Gastrocnemius medialis (tissue), 4 donors: Measurements from ENCODE around the gene GPR137.

Experiments used
- POLR2A ChIP-seq, 2 donors: fragments of 450-650 bp; IDR thresholded peaks; one replicate each; pipeline ENCODE4 v1.6.1; 2017; ENCODE audit warnings: antibody characterized with exemption in 2 of 2, mild to moderate bottlenecking in 2 of 2, moderate library complexity in 2 of 2
- TF ChIP-seq, protein P1 (sequence below), 5 experiments: fragments of 450-650 bp in 3 of 5; fragments of 200-600 bp in 2 of 5; sonication (generic) in 2 of 5; IDR thresholded peaks in 4 of 5; conservative IDR thresholded peaks in 1 of 5; 1 replicate in 4 of 5; 2 replicates in 1 of 5; pipeline ENCODE4 v1.5.1; 2016 to 2019; ENCODE audit warnings: antibody characterized with exemption in 5 of 5, mild to moderate bottlenecking in 3 of 5, moderate library complexity in 3 of 5

DNA sequence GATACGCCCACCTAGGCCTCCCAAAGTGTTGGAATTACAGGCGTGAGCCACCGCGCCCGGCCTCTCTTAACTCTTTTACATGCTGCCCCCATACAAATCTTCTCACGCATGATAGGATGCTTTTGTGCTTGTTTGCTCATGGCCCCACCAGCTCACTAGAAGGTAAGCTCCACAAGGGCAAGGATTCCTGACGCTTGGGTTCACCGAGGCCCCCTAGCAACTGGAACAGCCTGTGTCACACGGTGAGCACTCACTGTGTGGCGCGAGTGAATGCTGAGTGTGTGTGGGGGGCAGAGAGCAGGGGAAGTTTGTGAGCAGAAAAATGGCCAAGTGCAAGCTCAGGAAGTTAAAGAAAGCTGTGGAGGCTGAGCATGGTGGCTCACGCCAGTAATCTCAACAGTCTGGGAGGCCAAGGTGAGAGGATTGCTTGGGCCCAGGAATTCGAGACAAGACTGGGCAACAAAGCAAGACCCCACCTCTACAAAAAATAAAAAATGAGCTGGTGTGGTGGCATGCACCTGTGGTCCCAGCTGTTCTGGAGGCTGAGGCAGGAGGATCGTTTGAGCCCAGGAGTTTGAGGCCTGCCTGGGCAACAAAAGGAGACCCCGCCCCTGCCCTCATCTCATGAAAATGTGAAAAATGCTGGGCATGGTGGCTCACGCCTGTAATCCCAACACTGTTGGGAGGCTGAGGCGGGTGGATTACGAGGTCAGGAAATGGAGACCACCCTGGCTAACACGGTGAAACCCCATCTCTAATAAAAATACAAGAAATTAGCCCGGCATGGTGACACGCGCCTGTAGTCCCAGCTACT is 3.5 kb upstream of the GPR137 start:
- TF ChIP-seq, protein P1, sequence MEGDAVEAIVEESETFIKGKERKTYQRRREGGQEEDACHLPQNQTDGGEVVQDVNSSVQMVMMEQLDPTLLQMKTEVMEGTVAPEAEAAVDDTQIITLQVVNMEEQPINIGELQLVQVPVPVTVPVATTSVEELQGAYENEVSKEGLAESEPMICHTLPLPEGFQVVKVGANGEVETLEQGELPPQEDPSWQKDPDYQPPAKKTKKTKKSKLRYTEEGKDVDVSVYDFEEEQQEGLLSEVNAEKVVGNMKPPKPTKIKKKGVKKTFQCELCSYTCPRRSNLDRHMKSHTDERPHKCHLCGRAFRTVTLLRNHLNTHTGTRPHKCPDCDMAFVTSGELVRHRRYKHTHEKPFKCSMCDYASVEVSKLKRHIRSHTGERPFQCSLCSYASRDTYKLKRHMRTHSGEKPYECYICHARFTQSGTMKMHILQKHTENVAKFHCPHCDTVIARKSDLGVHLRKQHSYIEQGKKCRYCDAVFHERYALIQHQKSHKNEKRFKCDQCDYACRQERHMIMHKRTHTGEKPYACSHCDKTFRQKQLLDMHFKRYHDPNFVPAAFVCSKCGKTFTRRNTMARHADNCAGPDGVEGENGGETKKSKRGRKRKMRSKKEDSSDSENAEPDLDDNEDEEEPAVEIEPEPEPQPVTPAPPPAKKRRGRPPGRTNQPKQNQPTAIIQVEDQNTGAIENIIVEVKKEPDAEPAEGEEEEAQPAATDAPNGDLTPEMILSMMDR (IDR thresholded peaks at IDR 0.05 in 4 of 5, conservative IDR thresholded peaks at IDR 0.05 in 1 of 5): no peak
- no peak for TF ChIP-seq POLR2A (IDR thresholded peaks at IDR 0.05)
